HCT116 (cell line): ENCODE measurements around the gene AGAP1. TPM values are rescaled to one million over a fixed set of nuclear protein-coding genes. Genes with fewer than 3 reads are reported as not detected.

Experiments used
- ATAC-seq: fragments of 200-7000 bp; cut with Tn5 transposase; 2 replicates; pipeline ENCODE4 v1.9.1; 2020; ENCODE audit warnings: mild to moderate bottlenecking, moderate library complexity
- BruUV-seq: library from RNA; stranded (reverse); fragments of 400-500 nt; replicated peaks from 2 replicates; lab custom pipeline; 2021; lab: Mats Ljungman, UMichigan
- CTCF ChIA-PET: fragments of 300-600 bp; sonication (Branson Sonifier 250); formaldehyde crosslinking; loops from one replicate; lab custom pipeline; 2021; ENCODE audit warnings: antibody characterized with exemption; lab: Charles Lee
- POLR2A ChIA-PET: fragments of 300-600, 350-600 bp; sonication (Branson Sonifier 250); formaldehyde crosslinking; loops from one replicate; lab custom pipeline; 2021; ENCODE audit warnings: antibody characterized with exemption; lab: Charles Lee
- RAD21 ChIA-PET, 2 experiments: fragments of 300-600 bp; sonication (Branson Sonifier 250); formaldehyde crosslinking; loops; one replicate each; lab custom pipeline; 2023; ENCODE audit warnings: low total read pairs in 2 of 2; ENCODE audit not compliant: uncharacterized antibody in 2 of 2, unreplicated experiment in 2 of 2, low non-redundant PET in 1 of 2; lab: Charles Lee
- DNase-seq: peaks from one replicate; pipeline ENCODE4 v3.0.0-alpha.2; 2010; ENCODE audit warnings: low read depth, low spot score
- H2AFZ ChIP-seq: fragments of 200-600 bp; shearing (Covaris generic), sonication (generic); 2 replicates; pipeline ENCODE4 v1.6.1; 2017; ENCODE audit warnings: low read depth, mixed run types, mixed read lengths, antibody characterized with exemption, low read length; ENCODE audit not compliant: poor library complexity, severe bottlenecking
- H3K27ac ChIP-seq: 2 replicates; pipeline ENCODE4 v1.5.1; 2012; ENCODE audit warnings: low read depth, low read length
- H3K27me3 ChIP-seq: fragments of 200-600 bp; sonication (generic); 2 replicates; pipeline ENCODE4 v1.6.1; 2016; ENCODE audit warnings: mixed run types, low read length, mixed read lengths; ENCODE audit not compliant: insufficient read depth
- H3K36me3 ChIP-seq, 2 experiments: fragments of 200-500 bp in 1 of 2; fragments of 200-600 bp in 1 of 2; sonication (Bioruptor generic) in 1 of 2; sonication (generic) in 1 of 2; 2 replicates each; pipeline versions ENCODE4 v1.5.1 to v1.6.1; 2014 to 2016; ENCODE audit warnings: low read length in 2 of 2, inconsistent platforms in 1 of 2, mixed read lengths in 1 of 2, mixed run types in 1 of 2; ENCODE audit not compliant: insufficient read depth in 2 of 2, control insufficient read depth in 1 of 2
- H3K4me1 ChIP-seq, 2 experiments: fragments of 200-600 bp in 1 of 2; sonication (generic) in 1 of 2; 2 replicates each; pipeline versions ENCODE4 v1.5.1 to v1.6.1; 2012 to 2017; ENCODE audit warnings: low read length in 2 of 2, inconsistent platforms in 1 of 2, mild to moderate bottlenecking in 1 of 2, mixed read lengths in 1 of 2, mixed run types in 1 of 2, moderate library complexity in 1 of 2; ENCODE audit not compliant: insufficient read depth in 2 of 2, control insufficient read depth in 1 of 2
- H3K4me2 ChIP-seq: fragments of 200-600 bp; sonication (generic); 2 replicates; pipeline ENCODE4 v1.6.1; 2017; ENCODE audit warnings: mixed run types, low read length, mixed read lengths
- H3K4me3 ChIP-seq, 2 experiments: fragments of 200-600 bp in 1 of 2; sonication (generic) in 1 of 2; replicated peaks in 1 of 2; 2 replicates each; pipeline ENCODE4 v1.5.1; 2011 to 2016; ENCODE audit warnings: low read length in 2 of 2, control low read depth in 1 of 2, low read depth in 1 of 2, mild to moderate bottlenecking in 1 of 2, mixed read lengths in 1 of 2, mixed run types in 1 of 2
- H3K79me2 ChIP-seq: fragments of 200-600 bp; sonication (generic); 2 replicates; pipeline ENCODE4 v1.6.1; 2017; ENCODE audit warnings: mild to moderate bottlenecking, mixed run types, low read length, moderate library complexity, mixed read lengths; ENCODE audit not compliant: insufficient read depth
- H3K9ac ChIP-seq: fragments of 200-600 bp; sonication (generic); 2 replicates; pipeline ENCODE4 v1.6.1; 2016; ENCODE audit warnings: low read length, mixed read lengths
- H3K9me2 ChIP-seq: fragments of 200-600 bp; sonication (generic), shearing (Covaris generic); 2 replicates; pipeline ENCODE4 v1.6.1; 2017; ENCODE audit warnings: mixed run types, mild to moderate bottlenecking, moderate library complexity; ENCODE audit not compliant: insufficient read depth
- H3K9me3 ChIP-seq, 2 experiments: fragments of 200-500 bp in 1 of 2; fragments of 200-600 bp in 1 of 2; sonication (Bioruptor generic) in 1 of 2; sonication (generic) in 1 of 2; 2 replicates each; pipeline ENCODE4 v1.6.1; 2014 to 2017; ENCODE audit warnings: low read length in 2 of 2, mixed read lengths in 2 of 2, inconsistent platforms in 1 of 2, low read depth in 1 of 2, mild to moderate bottlenecking in 1 of 2, mixed run types in 1 of 2, moderate library complexity in 1 of 2; ENCODE audit not compliant: control insufficient read depth in 1 of 2, insufficient read depth in 1 of 2
- H4K20me1 ChIP-seq: fragments of 200-600 bp; sonication (generic), shearing (Covaris generic); 2 replicates; pipeline ENCODE4 v1.6.1; 2017; ENCODE audit warnings: mixed run types, mild to moderate bottlenecking, moderate library complexity; ENCODE audit not compliant: insufficient read depth
- CEBPB ChIP-seq: IDR thresholded peaks from 2 replicates; pipeline ENCODE4 v1.6.1; 2012; ENCODE audit warnings: low read depth
- EGR1 ChIP-seq: IDR thresholded peaks from 2 replicates; pipeline ENCODE4 v1.6.1; 2012; ENCODE audit warnings: low read depth
- EZH2 ChIP-seq: fragments of 200-600 bp; sonication (generic); IDR thresholded peaks from 2 replicates; pipeline ENCODE4 v1.6.1; 2017; ENCODE audit warnings: antibody characterized with exemption, mixed run types
- FOSL1 ChIP-seq: IDR thresholded peaks from 2 replicates; pipeline ENCODE4 v1.6.1; 2012; ENCODE audit warnings: low read depth
- POLR2A ChIP-seq: IDR thresholded peaks from 2 replicates; pipeline ENCODE4 v1.7.0; 2011; ENCODE audit warnings: borderline replicate concordance; ENCODE audit not compliant: insufficient read depth, insufficient read length; ENCODE audit errors: extremely low read depth
- SIN3A ChIP-seq: IDR thresholded peaks from 2 replicates; pipeline ENCODE4 v1.6.1; 2012; ENCODE audit warnings: low read depth
- SP1 ChIP-seq: IDR thresholded peaks from 2 replicates; pipeline ENCODE4 v1.6.1; 2012; ENCODE audit warnings: low read depth
- SRF ChIP-seq: IDR thresholded peaks from 2 replicates; pipeline ENCODE4 v1.6.1; 2012; ENCODE audit warnings: low read depth
- TCF7L2 ChIP-seq: IDR thresholded peaks from 2 replicates; pipeline ENCODE4 v1.7.0; 2011; ENCODE audit warnings: borderline replicate concordance, inconsistent platforms; ENCODE audit not compliant: insufficient read depth, insufficient read length; ENCODE audit errors: extremely low read depth
- YY1 ChIP-seq: IDR thresholded peaks from 2 replicates; pipeline ENCODE4 v1.6.1; 2011; ENCODE audit warnings: low read length, low read depth, moderate library complexity, mild to moderate bottlenecking; ENCODE audit not compliant: insufficient replicate concordance; ENCODE audit errors: extremely low read depth
- ZNF274 ChIP-seq: fragments of 200-500 bp; sonication (Bioruptor generic); IDR thresholded peaks from 2 replicates; pipeline ENCODE4 v1.6.1; 2014; ENCODE audit warnings: mild to moderate bottlenecking, low read depth, low read length, inconsistent platforms
- intact Hi-C: fragments of 100-400 bp; cut with micrococcal nuclease; formaldehyde crosslinking; loops from 2 replicates; pipeline ENCODE4 v1.10.0; 2022
- total RNA-seq: library from RNA; stranded (reverse); gene quantifications from one replicate; pipeline ENCODE4 v1.2.1, GENCODE V29; 2021; ENCODE audit not compliant: unreplicated experiment
- TF ChIP-seq, protein P1 (sequence below), 3 experiments: fragments of 200-600 bp in 1 of 3; sonication (generic) in 1 of 3; IDR thresholded peaks in 2 of 3; conservative IDR thresholded peaks in 1 of 3; 2 replicates each; pipeline ENCODE4 v1.5.1; 2012 to 2017; ENCODE audit warnings: low read depth in 2 of 3, low read length in 2 of 3, antibody characterized with exemption in 1 of 3, borderline replicate concordance in 1 of 3, control low read depth in 1 of 3, mild to moderate bottlenecking in 1 of 3, mixed read lengths in 1 of 3, mixed run types in 1 of 3, moderate library complexity in 1 of 3; ENCODE audit not compliant: insufficient read depth in 1 of 3

Gene AGAP1
- total RNA-seq, 1 experiment from 2014 or later = 43.8 TPM

DNA sequence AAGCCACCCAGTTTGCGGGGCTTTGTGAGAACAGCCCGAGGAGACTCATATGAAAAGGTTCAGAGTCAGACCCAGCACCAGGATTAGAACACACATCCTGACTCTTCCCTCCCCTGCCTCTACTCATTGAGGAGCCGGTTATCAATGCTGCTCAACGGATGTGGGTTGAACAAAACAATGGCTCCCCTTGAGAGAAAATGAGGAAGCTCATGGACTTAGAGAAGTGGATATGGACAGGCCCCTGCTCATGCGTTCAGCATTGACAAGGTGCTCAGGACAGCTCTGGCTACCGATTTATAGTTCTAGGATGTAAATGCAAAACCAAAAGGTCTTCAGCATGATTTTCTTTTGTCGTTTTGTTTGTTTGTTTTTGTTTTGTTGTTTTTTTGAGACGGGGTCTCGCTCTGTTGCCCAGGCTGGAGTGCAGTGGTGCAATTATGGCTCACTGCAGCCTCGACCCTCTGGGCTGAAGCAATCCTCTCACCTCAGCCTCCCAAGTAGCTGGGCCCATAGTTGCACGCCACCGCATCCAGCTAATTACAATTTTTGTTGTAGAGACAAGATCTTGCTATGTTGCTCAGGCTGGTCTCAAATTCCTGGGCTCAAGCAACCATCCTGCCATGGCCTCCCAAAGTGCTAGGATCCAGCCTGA lies 32.0 kb upstream of the AGAP1 start:
- no TSS peak for BruUV-seq
- intact Hi-C loops = no loop called here
- H3K4me1 ChIP-seq = peaks cover 7 to 9% of the 10 kb centered on the region in 2 experiments
- H3K4me3 ChIP-seq = no peak overlapping the region
- no peaks in the 10 kb centered on the region for H3K36me3 ChIP-seq
- H3K4me2 ChIP-seq = no peak overlapping the region
- DNase-seq (no peak), ATAC-seq (no peak)
- 0 out of 2 replicates have a peak, but pooled peaks cover 10% of the 10 kb centered on the region for H3K27me3 ChIP-seq
- ChIA-PET CTCF (no interaction called here), RAD21 (no interaction called here), POLR2A (no interaction called here)
- H3K27ac ChIP-seq = no peak overlapping the region
- no peak overlapping the region for H3K9ac ChIP-seq
- H3K9me2 ChIP-seq = no peaks in the 10 kb centered on the region
- TF ChIP-seq POLR2A (no peak), EGR1 (no peak), ZNF274 (no peak), TCF7L2 (no peak)
- H3K9me3 ChIP-seq = no peaks in the 10 kb centered on the region
- H2AFZ ChIP-seq = no peak overlapping the region
- no peaks in the 10 kb centered on the region for H3K79me2 ChIP-seq
- H4K20me1 ChIP-seq = no peaks in the 10 kb centered on the region

DNA sequence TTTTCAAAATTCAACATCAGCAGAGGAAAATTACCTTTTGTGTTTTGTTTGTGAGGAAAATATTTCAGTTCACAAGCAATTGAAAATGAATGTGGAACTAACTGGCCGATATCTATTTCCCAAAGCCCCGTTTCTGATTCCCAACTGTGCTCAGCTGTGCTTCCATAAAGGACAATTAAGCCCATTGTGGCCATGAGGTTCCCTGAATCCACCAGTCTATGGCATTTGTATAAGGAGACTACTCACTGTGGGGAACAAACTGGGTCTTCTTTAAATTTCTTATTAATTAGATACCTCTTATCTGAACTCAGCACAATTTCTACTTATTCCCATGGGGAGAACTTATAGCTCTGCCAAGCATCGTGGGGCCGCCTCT lies 31.4 kb upstream of the AGAP1 start:
- intact Hi-C loops = no loop called here
- H3K79me2 ChIP-seq = no peaks in the 10 kb centered on the region

More for the DNA sequence above, 31.4 kb upstream of the AGAP1 start:
- 0 out of 2 replicates have a peak, but pooled peaks cover 10% of the 10 kb centered on the region for H3K27me3 ChIP-seq
- BruUV-seq = no TSS peak
- ChIA-PET CTCF (no interaction called here), RAD21 (no interaction called here), POLR2A (no interaction called here)
- H3K9me2 ChIP-seq = no peaks in the 10 kb centered on the region
- no peak overlapping the region for H2AFZ ChIP-seq
- DNase-seq = no peak
- no peaks in the 10 kb centered on the region for H4K20me1 ChIP-seq
- H3K27ac ChIP-seq = no peak overlapping the region
- no peaks in the 10 kb centered on the region for H3K9me3 ChIP-seq
- H3K4me3 ChIP-seq = no peak overlapping the region
- peaks cover 7 to 9% of the 10 kb centered on the region in 2 experiments for H3K4me1 ChIP-seq
- no peaks in the 10 kb centered on the region for H3K36me3 ChIP-seq
- no peak overlapping the region for H3K9ac ChIP-seq
- TF ChIP-seq YY1 (no peak), TCF7L2 (no peak), SRF (no peak), SP1 (no peak), FOSL1 (no peak), SIN3A (no peak), EZH2 (no peak), CEBPB (no peak)
- TF ChIP-seq, protein P1, sequence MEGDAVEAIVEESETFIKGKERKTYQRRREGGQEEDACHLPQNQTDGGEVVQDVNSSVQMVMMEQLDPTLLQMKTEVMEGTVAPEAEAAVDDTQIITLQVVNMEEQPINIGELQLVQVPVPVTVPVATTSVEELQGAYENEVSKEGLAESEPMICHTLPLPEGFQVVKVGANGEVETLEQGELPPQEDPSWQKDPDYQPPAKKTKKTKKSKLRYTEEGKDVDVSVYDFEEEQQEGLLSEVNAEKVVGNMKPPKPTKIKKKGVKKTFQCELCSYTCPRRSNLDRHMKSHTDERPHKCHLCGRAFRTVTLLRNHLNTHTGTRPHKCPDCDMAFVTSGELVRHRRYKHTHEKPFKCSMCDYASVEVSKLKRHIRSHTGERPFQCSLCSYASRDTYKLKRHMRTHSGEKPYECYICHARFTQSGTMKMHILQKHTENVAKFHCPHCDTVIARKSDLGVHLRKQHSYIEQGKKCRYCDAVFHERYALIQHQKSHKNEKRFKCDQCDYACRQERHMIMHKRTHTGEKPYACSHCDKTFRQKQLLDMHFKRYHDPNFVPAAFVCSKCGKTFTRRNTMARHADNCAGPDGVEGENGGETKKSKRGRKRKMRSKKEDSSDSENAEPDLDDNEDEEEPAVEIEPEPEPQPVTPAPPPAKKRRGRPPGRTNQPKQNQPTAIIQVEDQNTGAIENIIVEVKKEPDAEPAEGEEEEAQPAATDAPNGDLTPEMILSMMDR (IDR thresholded peaks at IDR 0.05 in 2 of 3, conservative IDR thresholded peaks at IDR 0.05 in 1 of 3; ENCODE audit: borderline replicate concordance in 1 of 3, insufficient read depth in 1 of 3, low read depth in 2 of 3, low read length in 2 of 3) = no peak
- H3K4me2 ChIP-seq = no peak overlapping the region
- ATAC-seq = no peak
